MM.1S (cell line): ENCODE data around the gene AGAP2.

Experiments used
- EZH2 ChIP-seq: fragments of 300-600 bp; sonication (generic); optimal IDR thresholded peaks from 2 replicates; pipeline ENCODE3; 2017; ENCODE audit warnings: low read depth, mild to moderate bottlenecking, antibody characterized with exemption, low read length, mixed read lengths
- EZH2phosphoT487 ChIP-seq: fragments of 300-600 bp; sonication (generic); IDR thresholded peaks from 2 replicates; pipeline ENCODE4 v1.6.1; 2018; ENCODE audit warnings: antibody characterized with exemption, low read length
- TF ChIP-seq, protein P1 (sequence below): fragments of 300-600 bp; sonication (generic); IDR thresholded peaks from 2 replicates; pipeline ENCODE4 v1.5.1; 2016; ENCODE audit warnings: antibody characterized with exemption, low read length, mixed read lengths

DNA sequence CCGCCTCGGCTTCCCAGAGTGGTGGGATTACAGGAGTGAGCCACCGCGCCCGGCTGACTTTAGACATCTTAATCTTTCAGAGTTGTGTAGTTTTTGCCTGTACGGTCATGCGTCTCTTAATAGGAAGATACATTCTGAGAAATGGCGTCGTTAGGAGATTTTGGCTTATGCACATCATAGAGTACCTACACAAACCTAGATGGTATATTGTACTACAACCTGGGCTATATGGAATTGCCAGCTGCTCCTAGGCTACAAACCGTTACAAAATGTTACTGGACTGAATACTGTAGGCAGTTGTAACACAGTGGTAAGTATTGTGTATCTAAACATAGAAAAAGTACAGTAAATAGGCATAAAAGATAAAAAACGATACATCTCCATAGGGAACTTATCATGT is 45.3 kb upstream of the AGAP2 start:
- TF ChIP-seq, protein P1, sequence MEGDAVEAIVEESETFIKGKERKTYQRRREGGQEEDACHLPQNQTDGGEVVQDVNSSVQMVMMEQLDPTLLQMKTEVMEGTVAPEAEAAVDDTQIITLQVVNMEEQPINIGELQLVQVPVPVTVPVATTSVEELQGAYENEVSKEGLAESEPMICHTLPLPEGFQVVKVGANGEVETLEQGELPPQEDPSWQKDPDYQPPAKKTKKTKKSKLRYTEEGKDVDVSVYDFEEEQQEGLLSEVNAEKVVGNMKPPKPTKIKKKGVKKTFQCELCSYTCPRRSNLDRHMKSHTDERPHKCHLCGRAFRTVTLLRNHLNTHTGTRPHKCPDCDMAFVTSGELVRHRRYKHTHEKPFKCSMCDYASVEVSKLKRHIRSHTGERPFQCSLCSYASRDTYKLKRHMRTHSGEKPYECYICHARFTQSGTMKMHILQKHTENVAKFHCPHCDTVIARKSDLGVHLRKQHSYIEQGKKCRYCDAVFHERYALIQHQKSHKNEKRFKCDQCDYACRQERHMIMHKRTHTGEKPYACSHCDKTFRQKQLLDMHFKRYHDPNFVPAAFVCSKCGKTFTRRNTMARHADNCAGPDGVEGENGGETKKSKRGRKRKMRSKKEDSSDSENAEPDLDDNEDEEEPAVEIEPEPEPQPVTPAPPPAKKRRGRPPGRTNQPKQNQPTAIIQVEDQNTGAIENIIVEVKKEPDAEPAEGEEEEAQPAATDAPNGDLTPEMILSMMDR: no peak
- TF ChIP-seq EZH2 (no peak), EZH2phosphoT487 (no peak)
